Head of caudate nucleus (tissue), 42 donors: ENCODE data around the gene GALNT16.

Experiments used
- DNase-seq, 42 donors: peaks; one replicate each; pipeline versions ENCODE4 v3.0.0 to v3.0.0-alpha.2; 2020 to 2021; ENCODE audit warnings: mixed read lengths in 7 of 42
- intact Hi-C: fragments of 100-400 bp; cut with DNase I; formaldehyde crosslinking; loops from one replicate; pipeline ENCODE4 v1.15.0; 2022

The GALNT16 gene

DNA sequence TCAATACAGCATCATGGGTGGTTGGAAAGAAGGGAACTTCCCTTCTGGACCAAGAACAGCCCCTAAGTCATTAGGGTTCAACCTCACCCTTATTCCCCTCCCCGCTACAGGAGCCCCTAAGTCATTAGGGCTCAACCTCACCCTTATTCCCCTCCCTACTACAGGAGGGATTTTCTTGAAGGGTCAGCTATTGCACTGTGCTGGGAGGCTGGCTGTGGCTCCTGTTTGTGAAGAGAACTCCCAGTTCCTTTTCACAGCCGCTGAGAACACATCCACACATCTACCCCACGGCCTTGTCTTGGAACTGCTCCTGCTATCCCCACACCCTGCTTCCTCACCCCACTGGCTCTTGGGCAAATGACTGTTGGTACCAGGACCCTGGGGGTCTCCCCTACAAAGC, 93.2 kb downstream of the GALNT16 start:
- intact Hi-C loops: no loop called here
- DNase-seq: no peak

GRCh38 chr14:69354383-69355153, 94.6 kb downstream of the GALNT16 start:
- intact Hi-C loops: no loop called here
- DNase-seq: peak in 12 of 42 donors; percentile 7 to 72 (median 40)

GRCh38 chr14:69355154-69355597, 95.2 kb downstream of the GALNT16 start:
- intact Hi-C loops: no loop called here
- peak in 2 of 42 donors; percentile 33 to 34 for DNase-seq

DNA sequence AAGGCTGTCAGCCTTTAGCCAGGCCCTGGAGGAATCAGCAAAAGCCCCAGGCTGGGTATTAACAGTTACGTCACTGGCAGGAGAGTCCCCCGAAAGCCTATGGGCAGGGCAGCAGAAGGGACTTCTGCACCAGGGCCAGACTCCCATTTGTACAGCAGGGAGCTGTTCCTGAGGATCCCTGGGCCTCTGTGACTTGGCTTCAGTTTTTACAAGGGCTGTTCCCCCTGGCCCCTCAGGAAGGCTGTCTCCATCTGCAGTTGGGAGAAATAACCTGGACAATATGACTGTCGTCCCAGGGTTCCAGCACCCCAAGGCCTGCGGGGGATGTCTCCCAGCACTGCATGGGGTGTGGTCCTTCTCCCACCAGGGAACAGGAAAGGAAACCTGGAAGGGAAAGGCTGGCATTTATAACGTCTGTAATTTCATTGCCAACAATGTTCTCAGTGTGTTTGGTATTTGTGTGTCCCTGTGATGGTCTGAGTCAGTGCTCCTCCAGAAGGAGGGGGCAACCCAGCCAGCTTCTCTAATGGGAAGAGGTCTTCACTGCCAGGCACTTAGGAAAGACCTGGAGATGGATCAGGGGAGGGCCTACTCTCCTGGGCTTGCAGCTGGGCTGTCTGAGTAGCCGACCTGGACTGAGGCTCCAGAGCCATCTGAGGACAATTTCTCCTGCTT, 95.8 kb downstream of the GALNT16 start:
- intact Hi-C loops: no loop called here

GRCh38 chr14:69356903-69357543, 97.1 kb downstream of the GALNT16 start:
- no peak for DNase-seq
- intact Hi-C loops: no loop called here

More for the DNA sequence above, 95.8 kb downstream of the GALNT16 start:
- peak in 4 of 42 donors; percentile 12 to 60 (median 30) for DNase-seq

GRCh38 chr14:69357544-69358200, 97.7 kb downstream of the GALNT16 start:
- peak in 2 of 42 donors; percentile 1 to 27 for DNase-seq
- intact Hi-C loops: no loop called here

DNA sequence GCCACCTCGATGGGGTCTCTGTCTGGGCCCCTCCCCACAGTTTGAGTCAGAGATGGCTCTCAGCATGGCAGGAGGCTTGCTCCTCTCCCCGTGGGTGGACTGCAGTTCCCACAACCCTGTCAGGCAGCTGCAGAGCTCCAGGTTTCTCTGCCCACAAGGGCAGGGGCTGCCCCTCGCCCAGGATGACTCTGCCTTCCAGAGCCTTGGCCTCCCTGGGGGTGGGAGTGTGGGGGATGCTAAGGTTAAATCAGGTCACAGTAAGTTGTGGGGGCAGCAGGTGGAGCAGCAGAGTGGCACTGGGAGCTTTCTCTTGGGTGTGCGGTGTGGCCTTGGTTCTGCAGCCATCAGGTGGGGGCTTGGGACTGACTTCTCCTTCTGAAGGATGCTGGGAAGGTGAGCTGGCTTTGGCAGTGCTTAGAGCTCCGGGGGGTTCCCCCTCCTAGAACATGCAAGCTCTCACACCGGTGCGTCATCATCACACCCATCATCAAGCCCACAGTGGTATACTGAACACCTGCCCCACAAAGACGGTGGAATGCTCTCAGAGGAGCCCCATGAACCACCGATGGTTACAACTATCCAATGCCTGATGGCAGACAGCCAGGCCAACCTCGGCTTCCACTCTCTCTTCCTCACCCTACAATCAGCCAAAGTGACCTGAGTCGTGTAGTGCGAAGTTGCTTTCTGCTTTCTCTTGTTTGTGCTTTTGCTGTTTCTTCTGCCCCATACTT, 98.4 kb downstream of the GALNT16 start:
- intact Hi-C loops: no loop called here
- peak in 2 of 42 donors; percentile 8 to 37 for DNase-seq

- intact Hi-C loops: no loop called here
- DNase-seq: peak in 12 of 42 donors; percentile 13 to 72 (median 34)
These were observed 99.0 kb downstream of the GALNT16 start for GRCh38 chr14:69358966-69359365.

DNA sequence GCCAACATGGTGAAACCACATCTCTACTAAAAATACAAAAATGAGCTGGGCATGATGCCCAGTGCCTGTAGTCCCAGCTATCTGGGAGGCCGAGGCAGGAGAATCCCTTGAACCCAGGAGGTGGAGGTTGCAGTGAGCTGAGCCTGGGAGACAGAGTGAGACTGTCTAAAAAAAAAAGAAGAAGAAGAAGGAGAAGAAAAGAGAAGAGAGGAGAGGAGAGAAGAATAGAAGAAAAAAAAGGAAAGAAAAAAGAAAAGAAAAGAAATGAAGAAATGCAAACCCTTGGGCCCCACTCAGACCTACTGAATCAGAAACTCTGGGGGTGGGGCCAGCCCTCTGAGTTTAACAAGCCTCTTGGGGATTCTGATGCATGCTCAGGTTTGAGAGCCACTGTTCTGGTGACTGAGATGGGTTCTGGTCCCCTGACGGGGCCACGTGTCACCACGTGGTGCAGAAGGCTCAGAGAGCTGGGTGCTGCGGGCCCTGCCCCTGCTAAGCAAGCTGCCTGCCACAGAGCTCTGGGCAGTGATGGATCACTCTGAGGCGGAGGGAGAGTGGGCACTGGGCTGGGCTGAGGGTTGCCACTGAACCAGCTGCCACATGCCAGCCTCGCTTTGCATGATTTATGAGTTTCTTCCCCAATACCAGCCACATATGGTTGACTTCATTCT, 100.6 kb downstream of the GALNT16 start:
- intact Hi-C loops: loop anchor here (5.0 kb wide), 1 partner anchor 118 kb away; no protein-coding TSS in a partner anchor
- no peak for DNase-seq

DNA sequence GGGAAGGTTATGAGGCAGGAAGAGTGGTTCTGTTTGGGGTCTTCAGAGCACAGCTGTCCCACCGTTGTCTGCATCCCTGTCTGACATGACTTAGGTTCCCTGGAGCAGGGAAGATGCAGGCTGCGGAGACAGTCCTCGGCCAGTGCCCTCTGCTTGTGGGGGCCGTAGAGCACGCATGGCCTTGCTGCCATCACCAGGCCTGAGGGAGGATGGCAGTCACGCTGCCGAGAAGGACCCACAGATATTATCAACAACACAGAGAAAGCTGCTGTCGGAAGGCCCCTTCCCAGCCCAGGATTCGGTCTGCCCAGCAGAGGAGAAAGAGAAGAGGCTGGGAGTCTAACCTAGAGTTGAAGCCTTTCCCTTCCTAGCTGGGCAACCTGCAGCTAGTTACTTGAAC, 103.1 kb downstream of the GALNT16 start:
- DNase-seq: peak in 39 of 42 donors; percentile 22 to 77 (median 56)
- intact Hi-C loops: loop anchor here (5.0 kb wide), 1 partner anchor 121 kb away; no protein-coding TSS in a partner anchor

- DNase-seq: peak in 1 of 42 donors; percentile 36
These were observed 104.0 kb downstream of the GALNT16 start for GRCh38 chr14:69363964-69364363.

GRCh38 chr14:69364378-69364777, 104.4 kb downstream of the GALNT16 start:
- intact Hi-C loops: loop anchor here (5.0 kb wide), 1 partner anchor 122 kb away; no protein-coding TSS in a partner anchor
- DNase-seq: no peak

More at GRCh38 chr14:69363964-69364363, 104.0 kb downstream of the GALNT16 start:
- intact Hi-C loops: loop anchor here (5.0 kb wide), 1 partner anchor 122 kb away; no protein-coding TSS in a partner anchor

- DNase-seq: peak in 1 of 42 donors; percentile 36
- intact Hi-C loops: no loop called here
These were observed 106.1 kb downstream of the GALNT16 start for GRCh38 chr14:69366069-69366468.

DNA sequence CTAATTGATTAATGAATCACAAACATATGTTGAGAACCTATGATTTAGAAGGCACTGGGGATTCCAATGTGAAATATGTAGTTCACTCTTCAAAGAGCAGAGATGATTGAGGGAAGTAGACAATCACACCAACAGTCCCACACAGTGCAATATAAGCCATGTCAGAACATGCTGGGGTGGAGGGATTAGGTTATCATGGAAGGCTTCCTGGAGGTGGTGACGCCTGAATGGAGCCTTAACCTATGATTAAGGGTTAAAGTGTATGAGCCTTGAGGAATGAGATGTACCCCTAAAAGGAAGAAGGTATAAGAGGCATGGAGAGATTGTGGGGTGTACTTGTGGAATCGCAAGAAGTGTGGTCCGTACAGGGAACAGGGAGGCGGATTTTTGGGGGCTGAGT, 106.8 kb downstream of the GALNT16 start:
- DNase-seq: no peak
- intact Hi-C loops: no loop called here

DNA sequence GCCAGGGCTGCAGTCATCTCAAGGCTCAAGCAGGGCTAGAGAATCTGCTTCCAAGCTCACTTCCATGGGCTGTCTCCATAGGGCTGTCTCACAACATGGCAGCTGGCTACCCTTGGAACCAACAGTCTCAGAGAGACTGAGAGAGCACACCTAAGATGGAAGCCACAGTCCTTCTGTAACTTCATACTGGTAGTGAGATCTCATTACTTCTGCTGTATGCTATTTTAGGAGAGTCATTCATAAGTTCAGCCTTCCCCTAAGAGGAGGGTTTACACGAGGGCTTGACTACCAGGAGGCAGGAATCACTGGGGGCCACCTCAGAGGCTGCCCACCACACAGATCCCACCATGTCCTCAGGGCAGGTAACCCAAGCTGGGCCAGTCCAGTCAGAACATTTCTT, 108.4 kb downstream of the GALNT16 start:
- DNase-seq: no peak
- intact Hi-C loops: no loop called here

GRCh38 chr14:69370061-69370460, 110.1 kb downstream of the GALNT16 start:
- DNase-seq: no peak
- intact Hi-C loops: no loop called here

GRCh38 chr14:69372146-69372545, 112.2 kb downstream of the GALNT16 start:
- DNase-seq: no peak

GRCh38 chr14:69373104-69373503, 113.1 kb downstream of the GALNT16 start:
- no peak for DNase-seq
- intact Hi-C loops: no loop called here

More at GRCh38 chr14:69372146-69372545, 112.2 kb downstream of the GALNT16 start:
- intact Hi-C loops: no loop called here
